ENCODE measurements around the gene CNGB1. TPM values are rescaled to one million over a fixed set of nuclear protein-coding genes. Genes with fewer than 3 reads are reported as not detected.
A peak's percentile ranks its signal among the peaks of the same experiment; 100 is the strongest.

CNGB1 gene
- total and polyA plus RNA-seq, 2 experiments from 2014 or later, result not detected

GRCh38 chr16:57892447-57893096 lies 78.4 kb downstream of the CNGB1 start:
- H3K4me2 ChIP-seq, result no peak overlapping the region
- H3K79me2 ChIP-seq, result no peaks in the 10 kb centered on the region
- no peaks in the 10 kb centered on the region for H3K9me3 ChIP-seq (ENCODE audit: low read depth)
- no peaks in the 10 kb centered on the region for H3K36me3 ChIP-seq (replicated peaks; ENCODE audit: insufficient read depth, low read depth)
- no peak overlapping the region for H3K4me3 ChIP-seq
- no peaks in the 10 kb centered on the region for H4K20me1 ChIP-seq (ENCODE audit: insufficient read depth, poor library complexity, severe bottlenecking)
- no peak for DNase-seq (ENCODE audit: low spot score)
- H3K9me2 ChIP-seq (replicated peaks; ENCODE audit: insufficient read depth), result no peaks in the 10 kb centered on the region
- no peaks in the 10 kb centered on the region for H3K27me3 ChIP-seq
- TF ChIP-seq EZH2 (IDR thresholded peaks at IDR 0.05; ENCODE audit: borderline replicate concordance) (no peak), EZH2phosphoT487 (IDR thresholded peaks at IDR 0.05; ENCODE audit: low read depth, severe bottlenecking, unreplicated experiment) (no peak)
- TF ChIP-seq, protein P1, sequence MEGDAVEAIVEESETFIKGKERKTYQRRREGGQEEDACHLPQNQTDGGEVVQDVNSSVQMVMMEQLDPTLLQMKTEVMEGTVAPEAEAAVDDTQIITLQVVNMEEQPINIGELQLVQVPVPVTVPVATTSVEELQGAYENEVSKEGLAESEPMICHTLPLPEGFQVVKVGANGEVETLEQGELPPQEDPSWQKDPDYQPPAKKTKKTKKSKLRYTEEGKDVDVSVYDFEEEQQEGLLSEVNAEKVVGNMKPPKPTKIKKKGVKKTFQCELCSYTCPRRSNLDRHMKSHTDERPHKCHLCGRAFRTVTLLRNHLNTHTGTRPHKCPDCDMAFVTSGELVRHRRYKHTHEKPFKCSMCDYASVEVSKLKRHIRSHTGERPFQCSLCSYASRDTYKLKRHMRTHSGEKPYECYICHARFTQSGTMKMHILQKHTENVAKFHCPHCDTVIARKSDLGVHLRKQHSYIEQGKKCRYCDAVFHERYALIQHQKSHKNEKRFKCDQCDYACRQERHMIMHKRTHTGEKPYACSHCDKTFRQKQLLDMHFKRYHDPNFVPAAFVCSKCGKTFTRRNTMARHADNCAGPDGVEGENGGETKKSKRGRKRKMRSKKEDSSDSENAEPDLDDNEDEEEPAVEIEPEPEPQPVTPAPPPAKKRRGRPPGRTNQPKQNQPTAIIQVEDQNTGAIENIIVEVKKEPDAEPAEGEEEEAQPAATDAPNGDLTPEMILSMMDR (IDR thresholded peaks at IDR 0.05; ENCODE audit: poor library complexity), result no peak
- H3K4me1 ChIP-seq (ENCODE audit: insufficient read depth), result peaks cover 19% of the 10 kb centered on the region
- WGBS (ENCODE audit: low lambda C conversion rate, missing lambda C conversion rate), result 77% methylated on average over 10 of the region's 10 CpGs
- H3K27ac ChIP-seq, result peak overlapping the region; percentile 92
- no peak overlapping the region for H2AFZ ChIP-seq

- DNase-seq (ENCODE audit: low spot score), result no peak
- Histone ChIP-seq H2AFZ (no peak overlapping the region), H3K4me3 (no peak overlapping the region), H3K9me3 (ENCODE audit: low read depth) (no peaks in the 10 kb centered on the region), H3K36me3 (replicated peaks; ENCODE audit: insufficient read depth, low read depth) (no peaks in the 10 kb centered on the region), H3K4me2 (no peak overlapping the region), H3K4me1 (ENCODE audit: insufficient read depth) (peaks cover 19% of the 10 kb centered on the region), H4K20me1 (ENCODE audit: insufficient read depth, poor library complexity, severe bottlenecking) (no peaks in the 10 kb centered on the region), H3K27me3 (no peaks in the 10 kb centered on the region), H3K9me2 (replicated peaks; ENCODE audit: insufficient read depth) (no peaks in the 10 kb centered on the region), H3K27ac (no peak overlapping the region), H3K79me2 (no peaks in the 10 kb centered on the region)
- WGBS (ENCODE audit: low lambda C conversion rate, missing lambda C conversion rate), result 94% methylated on average over 8 of the region's 8 CpGs
- TF ChIP-seq EZH2 (IDR thresholded peaks at IDR 0.05; ENCODE audit: borderline replicate concordance) (no peak), EZH2phosphoT487 (IDR thresholded peaks at IDR 0.05; ENCODE audit: low read depth, severe bottlenecking, unreplicated experiment) (no peak)
- TF ChIP-seq, protein P1 (IDR thresholded peaks at IDR 0.05; ENCODE audit: poor library complexity), result no peak
These were observed 78.9 kb downstream of the CNGB1 start for GRCh38 chr16:57892041-57892440.

GRCh38 chr16:57890752-57891111 lies 80.2 kb downstream of the CNGB1 start:
- peak overlapping the region; percentile 21 for H3K27ac ChIP-seq
- no peak overlapping the region for H3K4me3 ChIP-seq
- no peaks in the 10 kb centered on the region for H3K79me2 ChIP-seq
- TF ChIP-seq EZH2 (IDR thresholded peaks at IDR 0.05; ENCODE audit: borderline replicate concordance) (no peak), EZH2phosphoT487 (IDR thresholded peaks at IDR 0.05; ENCODE audit: low read depth, severe bottlenecking, unreplicated experiment) (no peak)
- TF ChIP-seq, protein P1 (IDR thresholded peaks at IDR 0.05; ENCODE audit: poor library complexity), result no peak
- H3K36me3 ChIP-seq (replicated peaks; ENCODE audit: insufficient read depth, low read depth), result no peaks in the 10 kb centered on the region
- H3K9me2 ChIP-seq (replicated peaks; ENCODE audit: insufficient read depth), result no peaks in the 10 kb centered on the region
- no peak for DNase-seq (ENCODE audit: low spot score)
- WGBS (ENCODE audit: low lambda C conversion rate, missing lambda C conversion rate), result 78% methylated on average over 3 of the region's 3 CpGs
- H3K4me1 ChIP-seq (ENCODE audit: insufficient read depth), result peaks cover 19% of the 10 kb centered on the region
- H3K27me3 ChIP-seq, result no peaks in the 10 kb centered on the region
- H3K9me3 ChIP-seq (ENCODE audit: low read depth), result no peaks in the 10 kb centered on the region
- H4K20me1 ChIP-seq (ENCODE audit: insufficient read depth, poor library complexity, severe bottlenecking), result no peaks in the 10 kb centered on the region
- H3K4me2 ChIP-seq, result no peak overlapping the region
- no peak overlapping the region for H2AFZ ChIP-seq
